ENCODE measurements around the gene CNTNAP2.

DNA sequence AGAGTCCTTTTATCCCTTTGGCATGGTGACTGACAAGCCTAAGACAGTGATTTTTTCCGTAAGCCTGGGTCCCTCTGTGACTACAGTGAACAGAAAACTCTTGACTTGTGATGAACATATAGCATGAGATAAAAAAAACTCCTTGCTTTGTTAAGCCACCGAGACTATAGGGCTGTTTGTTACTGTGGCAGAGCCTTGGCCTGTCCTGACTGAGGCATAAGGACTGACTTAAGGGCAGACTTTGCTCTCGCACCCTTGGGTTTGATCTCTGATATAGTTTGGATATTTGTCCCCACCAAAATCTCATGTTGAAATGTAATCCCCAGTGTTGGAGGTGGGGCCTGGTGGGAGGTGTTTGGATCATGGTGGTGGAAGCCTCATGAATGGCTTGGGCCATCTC, 2157.5 kb downstream of the CNTNAP2 start:
- TF ChIP-seq, protein P1, sequence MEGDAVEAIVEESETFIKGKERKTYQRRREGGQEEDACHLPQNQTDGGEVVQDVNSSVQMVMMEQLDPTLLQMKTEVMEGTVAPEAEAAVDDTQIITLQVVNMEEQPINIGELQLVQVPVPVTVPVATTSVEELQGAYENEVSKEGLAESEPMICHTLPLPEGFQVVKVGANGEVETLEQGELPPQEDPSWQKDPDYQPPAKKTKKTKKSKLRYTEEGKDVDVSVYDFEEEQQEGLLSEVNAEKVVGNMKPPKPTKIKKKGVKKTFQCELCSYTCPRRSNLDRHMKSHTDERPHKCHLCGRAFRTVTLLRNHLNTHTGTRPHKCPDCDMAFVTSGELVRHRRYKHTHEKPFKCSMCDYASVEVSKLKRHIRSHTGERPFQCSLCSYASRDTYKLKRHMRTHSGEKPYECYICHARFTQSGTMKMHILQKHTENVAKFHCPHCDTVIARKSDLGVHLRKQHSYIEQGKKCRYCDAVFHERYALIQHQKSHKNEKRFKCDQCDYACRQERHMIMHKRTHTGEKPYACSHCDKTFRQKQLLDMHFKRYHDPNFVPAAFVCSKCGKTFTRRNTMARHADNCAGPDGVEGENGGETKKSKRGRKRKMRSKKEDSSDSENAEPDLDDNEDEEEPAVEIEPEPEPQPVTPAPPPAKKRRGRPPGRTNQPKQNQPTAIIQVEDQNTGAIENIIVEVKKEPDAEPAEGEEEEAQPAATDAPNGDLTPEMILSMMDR (IDR thresholded peaks at IDR 0.05; ENCODE audit: low read depth, low read length, missing input control), result no peak
- no peak for TF ChIP-seq SP1 (IDR thresholded peaks at IDR 0.05)
- TF ChIP-seq GABPA (IDR thresholded peaks at IDR 0.05 in 1 of 2, conservative IDR thresholded peaks at IDR 0.05 in 1 of 2), result no peak
- no peak for TF ChIP-seq YY1 (IDR thresholded peaks at IDR 0.05)
